Skeletal muscle cell (primary cell): ENCODE results near the gene SORCS2.

ENCODE experiments used
- DNase-seq: peaks from one replicate; pipeline ENCODE4 v3.0.0-alpha.2; 2010; ENCODE audit warnings: low read depth
- H3K4me3 ChIP-seq: 2 replicates; pipeline ENCODE4 v1.5.1; 2011; ENCODE audit warnings: low read depth, mild to moderate bottlenecking, control low read depth, low read length, moderate library complexity

SORCS2 gene

DNA sequence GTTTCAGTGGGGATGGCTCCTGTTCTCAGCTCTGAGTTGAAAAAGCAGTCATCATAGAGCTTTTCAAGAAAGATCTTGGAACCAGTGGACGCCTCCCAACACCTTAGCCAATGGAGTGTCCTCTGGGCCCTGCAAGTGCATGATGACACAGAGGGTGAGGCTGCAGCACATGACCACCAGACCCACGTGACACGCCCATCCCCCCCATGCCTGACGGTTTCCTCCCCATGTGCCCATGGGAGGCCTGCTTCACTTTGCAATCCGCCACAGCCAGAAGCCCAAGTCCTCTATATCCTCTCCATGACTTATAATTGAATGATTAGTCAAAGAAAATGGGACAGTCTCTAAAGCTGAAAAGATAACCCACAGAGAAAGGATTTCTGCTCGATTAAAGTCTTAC lies 560.3 kb downstream of the SORCS2 start:
- no peak for DNase-seq
- H3K4me3 ChIP-seq = no peak overlapping the region

DNA sequence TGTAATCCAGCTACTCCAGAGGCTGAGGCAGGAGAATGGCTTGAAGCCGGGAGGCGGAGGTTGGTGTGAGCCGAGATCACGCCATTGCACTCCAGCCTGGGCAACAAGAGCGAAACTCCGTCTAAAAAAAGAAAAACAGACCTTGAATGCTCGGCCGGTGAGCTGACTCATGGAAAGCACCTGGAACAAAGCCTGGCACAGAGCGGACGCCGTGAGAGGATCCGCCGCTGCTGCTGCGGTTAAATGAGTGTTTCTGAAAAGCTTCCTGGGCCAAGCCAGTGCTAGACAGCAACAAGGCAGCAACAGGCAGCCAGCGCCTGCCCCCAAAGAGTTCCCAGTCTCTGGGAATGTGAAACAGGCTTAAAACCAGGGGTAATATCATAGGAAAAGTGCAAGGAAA lies 560.9 kb downstream of the SORCS2 start:
- no peak for DNase-seq
- no peak overlapping the region for H3K4me3 ChIP-seq

DNA sequence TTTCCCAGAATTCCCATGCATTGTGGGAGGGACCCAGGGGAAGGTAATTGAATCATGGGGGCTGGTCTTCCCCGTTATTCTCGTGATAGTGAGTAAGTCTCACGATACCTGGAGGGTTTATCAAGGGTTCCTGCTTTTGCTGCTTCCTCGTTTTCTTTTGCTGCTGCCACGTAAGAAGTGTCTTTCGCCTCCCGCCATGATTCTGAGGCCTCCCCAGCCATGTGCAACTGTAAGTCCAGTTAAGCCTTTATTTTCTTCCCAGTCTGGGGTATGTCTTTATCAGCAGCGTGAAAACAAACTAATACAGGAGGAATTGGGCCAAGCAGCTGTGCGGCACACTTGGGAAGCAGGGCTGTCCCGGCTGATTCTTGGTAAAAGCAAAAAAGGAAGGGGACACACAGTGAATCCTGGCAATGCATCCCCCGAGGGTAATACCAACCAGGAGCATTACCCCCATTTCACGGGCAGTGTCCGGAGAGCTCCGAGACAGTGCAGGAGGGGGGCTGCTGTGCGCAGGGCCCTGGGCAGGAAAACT lies 561.7 kb downstream of the SORCS2 start:
- DNase-seq = no peak
- no peak overlapping the region for H3K4me3 ChIP-seq

DNA sequence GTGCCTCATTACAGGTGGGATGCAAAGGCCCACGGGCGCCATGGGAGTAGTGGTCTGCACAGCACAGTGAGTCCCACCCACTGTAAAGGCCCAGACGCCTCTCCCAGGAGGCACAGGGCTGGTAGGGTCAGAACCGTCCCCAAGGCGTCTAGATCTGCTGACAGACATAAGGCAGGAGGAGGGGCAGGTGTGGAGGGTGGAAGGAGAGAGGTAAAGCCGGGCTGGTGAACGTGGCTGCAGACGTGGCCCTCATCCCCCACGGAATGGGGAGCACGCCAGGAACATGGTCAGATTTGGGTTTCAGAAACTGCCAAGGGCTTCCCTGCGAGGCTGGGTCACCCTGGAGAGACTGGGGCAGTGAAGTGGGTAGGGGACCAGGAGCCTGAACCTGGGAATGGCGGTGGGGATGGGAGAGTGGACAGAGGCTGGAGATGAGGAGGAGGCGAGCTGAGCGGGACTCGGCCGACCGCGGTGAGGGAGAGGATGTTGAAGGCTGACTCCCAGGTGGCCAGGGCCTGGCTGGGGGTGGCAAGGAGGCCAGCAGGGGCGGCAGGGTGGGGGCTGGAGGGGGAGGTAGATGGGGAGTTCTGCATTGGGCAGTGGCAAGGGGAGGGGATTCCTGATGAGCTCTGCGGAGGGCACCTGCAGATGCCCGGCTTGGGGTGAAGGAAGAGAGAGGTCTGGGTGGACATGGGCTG lies 562.4 kb downstream of the SORCS2 start:
- no peak for DNase-seq
- H3K4me3 ChIP-seq = no peak overlapping the region

DNA sequence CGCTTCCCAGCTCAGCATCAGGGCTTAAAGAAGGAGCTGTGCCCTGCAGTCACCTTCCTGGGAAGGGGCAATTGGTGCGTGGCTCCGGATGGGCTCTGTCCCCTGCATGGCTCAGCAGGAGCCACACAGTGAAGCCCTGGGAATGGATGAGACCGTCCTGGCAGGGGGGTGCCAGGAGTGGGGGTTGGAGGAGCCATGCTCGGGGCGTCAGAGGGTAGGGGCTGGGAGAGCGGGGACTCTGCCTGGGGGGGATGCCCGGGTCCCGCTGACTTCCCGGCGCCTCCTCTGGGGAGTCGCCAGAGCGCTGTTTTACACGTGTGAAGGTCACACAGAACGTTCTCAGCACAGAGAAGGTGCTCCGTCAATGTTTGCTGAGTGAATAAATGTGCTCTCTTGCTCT lies 563.2 kb downstream of the SORCS2 start:
- DNase-seq = no peak
- no peak overlapping the region for H3K4me3 ChIP-seq

DNA sequence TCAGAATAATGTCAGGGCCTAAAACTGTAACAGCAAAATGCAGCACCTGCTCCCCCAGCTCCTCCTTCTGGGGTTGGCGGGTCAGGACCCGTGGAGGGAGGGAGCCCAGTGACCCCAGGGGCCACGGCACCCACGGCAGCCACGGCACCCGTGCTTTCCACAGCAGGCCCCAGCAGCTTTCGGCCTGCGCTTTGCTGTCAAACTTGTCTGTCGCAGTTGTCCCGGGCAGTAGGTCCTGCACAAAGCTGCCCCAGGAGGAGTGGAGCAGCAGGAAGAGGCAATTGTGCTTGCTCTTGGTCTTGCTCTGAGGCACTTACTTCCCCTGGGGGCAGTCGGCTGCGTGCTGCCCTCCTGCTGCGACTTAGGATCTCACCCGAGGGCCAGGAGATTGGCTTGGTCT lies 563.7 kb downstream of the SORCS2 start:
- DNase-seq = no peak
- no peak overlapping the region for H3K4me3 ChIP-seq

DNA sequence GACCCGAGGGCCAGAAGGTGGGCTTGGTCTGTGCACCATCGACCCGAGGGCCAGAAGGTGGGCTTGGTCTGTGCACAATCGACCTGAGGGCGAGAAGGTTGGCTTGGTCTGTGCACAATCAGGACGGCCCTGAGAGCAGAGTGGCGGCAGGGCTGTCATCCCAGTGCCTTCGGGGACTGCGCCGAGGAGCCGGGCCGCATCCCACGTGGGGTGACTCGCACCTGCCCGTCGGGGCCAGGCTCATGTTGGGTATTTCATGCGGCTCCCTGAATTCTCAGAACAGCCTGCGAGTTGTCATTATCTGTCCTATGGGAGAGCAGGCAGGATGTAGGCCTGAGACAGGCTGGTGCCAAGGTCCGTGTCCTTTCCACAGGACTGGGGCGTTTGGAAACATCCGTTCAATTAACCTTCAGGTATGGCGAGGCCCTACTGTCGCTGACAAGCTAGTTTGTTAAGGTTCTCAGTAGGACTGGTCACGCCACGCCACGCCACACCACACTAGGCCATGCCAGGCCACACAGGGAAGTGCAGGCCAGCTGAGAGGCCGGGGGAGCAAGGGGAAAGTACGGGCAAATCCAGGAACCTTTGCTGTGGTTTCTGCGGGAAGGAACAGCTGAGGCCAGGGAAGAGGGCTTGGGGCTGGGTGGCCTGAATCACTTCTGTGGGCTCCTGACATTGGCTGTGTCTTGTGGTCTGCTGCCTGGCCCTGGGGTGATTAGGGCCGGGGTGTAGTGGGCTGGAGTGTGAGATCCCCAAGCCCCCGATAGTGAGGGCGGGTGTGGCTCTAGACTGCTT lies 564.4 kb downstream of the SORCS2 start:
- no peak for DNase-seq
- no peak overlapping the region for H3K4me3 ChIP-seq

DNA sequence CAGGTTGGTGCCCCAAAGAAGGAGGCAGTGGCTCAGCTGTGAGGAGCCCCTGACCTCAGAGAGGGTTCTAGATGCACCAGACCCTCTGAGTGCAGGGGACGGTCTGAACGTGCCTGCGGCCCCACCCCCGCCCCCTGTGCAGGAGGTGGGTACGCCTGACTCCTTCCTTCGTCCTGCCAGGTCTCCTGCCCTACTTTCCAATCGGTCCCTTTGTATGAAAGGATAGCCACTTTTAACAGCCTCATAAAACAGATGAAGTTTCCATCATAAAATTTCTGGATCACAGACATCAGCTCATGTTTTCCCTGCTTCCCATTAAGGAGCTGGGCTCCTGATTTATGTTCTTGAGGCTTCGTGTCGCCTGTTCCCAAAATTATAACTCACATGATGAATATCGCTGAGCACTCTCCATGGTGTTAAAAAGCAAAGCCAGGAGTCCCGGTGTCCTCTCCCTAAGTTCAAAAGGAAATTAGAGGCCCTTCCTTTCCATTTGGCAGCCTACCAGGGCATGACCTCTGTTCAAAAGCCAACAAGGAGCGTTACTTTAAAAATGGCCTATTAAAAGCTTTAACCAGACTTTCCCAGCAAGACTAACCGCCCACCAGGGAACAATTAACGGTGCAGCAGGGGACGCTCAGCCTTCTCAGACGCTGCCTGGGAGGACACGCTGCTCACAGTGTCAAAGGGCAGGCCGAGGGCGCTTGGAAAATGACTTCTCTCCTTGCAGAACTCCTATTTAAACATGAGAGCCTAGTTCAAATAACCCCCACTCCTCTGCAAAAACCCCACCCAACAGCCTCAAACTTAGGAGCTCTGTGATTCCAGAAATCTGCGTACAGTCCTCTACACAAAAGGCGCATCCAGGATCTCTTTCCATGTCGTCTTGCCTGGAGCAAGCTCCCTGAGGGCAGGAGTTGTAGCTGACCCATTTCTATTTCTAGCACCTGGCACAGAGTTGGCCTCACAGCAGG lies 565.4 kb downstream of the SORCS2 start:
- H3K4me3 ChIP-seq = no peak overlapping the region
- no peak for DNase-seq

DNA sequence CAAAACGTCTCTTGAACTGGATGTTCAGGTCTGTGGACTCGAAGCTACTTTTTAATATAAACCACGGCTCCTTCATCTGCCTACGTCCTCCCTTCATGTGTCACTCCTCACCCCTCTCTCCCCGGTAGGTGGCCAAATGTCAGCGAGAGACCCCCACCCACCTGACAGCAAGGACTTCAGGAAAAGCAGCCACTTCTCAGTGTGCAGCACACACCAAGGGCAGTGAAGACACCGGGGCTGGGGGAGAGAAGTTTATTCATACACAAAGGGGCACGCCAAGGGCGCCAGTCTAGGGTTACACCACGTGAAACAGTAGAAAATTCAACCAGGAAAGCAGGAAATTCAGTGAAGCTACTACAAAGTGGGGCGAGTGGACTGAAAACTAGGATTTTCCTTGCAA lies 566.1 kb downstream of the SORCS2 start:
- no peak for DNase-seq
- no peak overlapping the region for H3K4me3 ChIP-seq

DNA sequence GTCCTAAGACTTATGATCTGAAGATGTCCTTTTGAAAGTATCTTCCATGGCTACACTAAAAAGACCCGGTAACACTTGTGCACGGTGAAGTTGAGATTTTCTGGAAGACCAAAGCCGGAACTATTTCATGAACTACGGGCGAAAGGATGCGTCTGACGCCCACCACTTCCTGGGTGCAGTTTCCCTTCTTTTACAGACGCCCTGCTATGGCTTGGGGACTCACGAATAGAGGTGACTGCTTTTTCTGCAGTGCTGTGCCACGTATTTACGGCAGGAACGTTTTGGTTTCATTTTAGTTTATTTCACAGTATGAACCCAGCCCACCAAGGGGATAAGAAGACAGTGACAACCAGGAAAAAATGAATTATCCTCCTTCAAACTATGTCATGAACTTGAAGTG lies 566.9 kb downstream of the SORCS2 start:
- no peak overlapping the region for H3K4me3 ChIP-seq
- no peak for DNase-seq

DNA sequence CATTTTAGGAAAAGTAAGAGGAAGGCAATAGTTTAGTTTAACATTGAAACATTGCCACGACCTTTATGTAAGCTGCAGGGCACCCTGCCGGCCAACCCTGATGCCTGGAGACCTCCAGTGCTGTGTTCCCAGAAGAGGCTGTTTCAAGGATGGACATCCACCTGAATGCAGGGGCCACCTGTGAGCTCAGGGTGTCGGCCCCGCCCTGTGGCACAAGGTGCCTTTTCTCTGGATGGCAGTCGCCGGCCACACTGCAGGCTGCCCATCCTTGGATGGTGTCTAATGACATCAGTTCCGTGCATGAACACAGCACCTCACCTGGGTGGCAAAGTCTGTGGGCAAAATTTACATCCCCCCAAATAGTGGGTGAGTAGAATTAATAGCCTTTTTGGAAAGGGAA lies 567.3 kb downstream of the SORCS2 start:
- no peak for DNase-seq
- H3K4me3 ChIP-seq = no peak overlapping the region

DNA sequence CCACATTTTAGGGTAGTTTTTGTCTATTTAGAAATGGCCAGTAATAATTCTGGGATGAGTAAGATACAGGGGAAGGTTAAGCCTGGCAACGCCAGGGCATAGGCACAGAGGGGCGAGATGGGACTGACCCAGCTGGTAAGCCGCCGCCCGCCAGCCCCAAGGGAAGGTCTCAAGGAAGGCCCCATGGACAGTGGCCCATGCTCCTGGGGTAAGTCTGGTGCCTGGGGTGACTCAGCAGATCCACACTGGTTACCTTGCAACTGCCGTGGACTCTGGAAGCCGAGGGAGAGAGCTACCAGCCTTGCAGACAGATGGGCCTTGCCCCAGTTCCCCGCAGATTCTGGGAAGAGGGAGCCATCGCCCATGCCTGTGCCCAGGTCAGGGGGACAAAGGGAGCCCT lies 567.9 kb downstream of the SORCS2 start:
- H3K4me3 ChIP-seq = no peak overlapping the region
- no peak for DNase-seq

DNA sequence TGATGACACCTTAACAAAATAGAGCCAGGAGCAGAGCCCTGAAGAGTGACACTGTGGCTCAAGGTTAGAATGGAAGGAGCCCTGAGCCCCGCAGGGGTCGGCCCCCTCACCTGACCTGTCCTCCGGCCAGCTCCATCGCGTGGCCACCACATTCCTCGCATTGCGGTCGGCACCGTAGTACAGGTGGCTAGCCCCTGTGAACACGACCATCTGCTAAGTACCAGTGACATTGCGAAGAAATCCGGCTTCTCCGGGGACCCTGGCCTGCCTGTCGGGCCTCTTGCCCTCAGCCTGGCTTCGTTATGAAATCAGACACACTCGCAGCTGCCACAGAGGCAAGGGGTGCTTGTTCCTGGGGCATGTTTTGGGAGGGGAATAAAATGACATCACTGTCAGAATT lies 568.4 kb downstream of the SORCS2 start:
- DNase-seq = no peak
- H3K4me3 ChIP-seq = no peak overlapping the region

DNA sequence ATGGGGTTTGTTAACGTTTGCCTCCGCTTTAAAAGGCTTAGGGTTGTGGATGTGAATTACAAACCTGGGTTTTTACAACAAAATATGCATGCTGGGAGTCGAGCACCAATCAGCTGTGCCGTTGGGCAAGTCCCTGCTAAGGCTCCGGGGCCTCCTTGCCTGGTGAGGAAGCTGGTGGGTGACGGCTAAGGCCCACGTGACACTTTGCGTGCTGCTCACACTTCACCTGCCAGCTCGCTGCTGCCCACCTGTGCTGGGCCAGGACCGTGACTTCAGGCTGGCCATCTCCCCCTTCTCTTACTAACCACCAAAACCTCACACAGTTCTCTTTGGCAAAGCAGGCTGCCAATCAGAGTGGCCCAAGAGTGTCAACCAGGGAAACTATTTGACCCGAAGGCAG lies 569.0 kb downstream of the SORCS2 start:
- H3K4me3 ChIP-seq = no peak overlapping the region
- no peak for DNase-seq

DNA sequence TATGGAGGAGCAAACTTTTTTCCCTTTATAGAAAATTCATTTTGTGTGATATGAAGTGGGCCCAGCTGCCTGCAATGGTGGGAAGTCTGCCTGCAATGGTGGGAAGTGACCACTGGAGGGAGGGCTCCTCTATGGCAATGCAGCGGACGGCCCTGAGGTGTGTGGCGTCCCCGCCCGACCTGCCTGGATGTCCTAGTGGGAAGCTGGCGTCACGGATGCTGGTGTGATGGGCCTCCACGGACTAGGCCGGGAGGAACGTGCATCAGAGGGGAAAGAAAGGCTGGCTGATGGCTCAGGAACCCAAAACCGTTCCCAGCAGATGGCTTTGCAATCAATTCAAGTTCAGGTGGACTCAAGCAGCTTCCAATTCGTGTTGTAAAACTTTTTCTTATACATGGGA lies 569.4 kb downstream of the SORCS2 start:
- no peak for DNase-seq
- H3K4me3 ChIP-seq = no peak overlapping the region

DNA sequence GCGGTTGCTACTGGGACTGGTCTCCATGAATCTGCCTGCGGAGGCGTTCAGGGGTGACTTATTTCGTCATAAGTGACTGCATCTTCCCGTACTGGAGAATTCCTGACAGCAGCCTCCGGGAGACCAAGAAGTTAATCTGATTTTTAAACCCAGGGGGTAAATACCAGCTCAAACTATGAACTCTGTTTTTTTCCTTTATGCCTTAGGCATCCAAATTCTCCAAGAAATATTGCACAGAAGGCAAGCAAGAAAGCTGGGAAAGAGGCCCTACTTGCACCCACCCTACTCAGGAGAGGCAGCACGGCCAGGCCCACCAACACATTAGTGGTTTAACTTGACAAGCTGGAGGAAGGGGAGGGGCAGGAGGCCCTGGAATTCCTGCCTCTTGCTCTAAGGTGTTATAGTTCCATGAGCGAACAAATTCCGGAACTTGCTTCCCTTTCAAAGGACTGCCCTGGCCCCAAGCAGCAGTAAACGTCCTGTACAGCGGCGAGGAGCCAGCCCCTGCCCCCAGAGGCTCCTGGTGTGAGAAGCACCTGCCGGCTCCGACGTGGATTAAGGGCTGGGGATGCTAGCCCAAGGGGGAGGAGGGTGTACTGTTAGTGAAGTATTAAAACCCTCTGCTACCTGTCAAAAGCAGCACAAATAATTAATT lies 570.2 kb downstream of the SORCS2 start:
- no peak for DNase-seq

DNA sequence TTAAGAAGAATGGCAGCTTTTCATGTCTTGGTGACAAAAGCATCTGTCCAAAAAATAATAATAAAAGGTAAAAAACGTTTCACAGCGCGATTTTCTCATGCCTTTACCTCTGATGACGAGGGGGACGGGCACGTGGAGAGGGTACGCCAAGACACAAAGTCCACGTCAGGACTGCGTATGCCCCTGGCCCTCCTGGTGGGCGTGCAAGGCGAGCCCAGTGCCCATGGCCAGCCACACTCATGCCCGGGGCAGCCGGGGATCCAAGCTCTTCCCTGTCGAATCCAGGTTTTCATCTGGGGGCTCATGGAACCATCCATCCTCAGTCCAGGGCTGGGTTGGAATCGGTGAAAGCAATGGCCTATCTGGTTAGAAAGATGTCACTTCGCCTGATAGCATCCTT lies 570.8 kb downstream of the SORCS2 start:
- no peak overlapping the region for H3K4me3 ChIP-seq
- DNase-seq = no peak

More for the DNA sequence above, 570.2 kb downstream of the SORCS2 start:
- no peak overlapping the region for H3K4me3 ChIP-seq

DNA sequence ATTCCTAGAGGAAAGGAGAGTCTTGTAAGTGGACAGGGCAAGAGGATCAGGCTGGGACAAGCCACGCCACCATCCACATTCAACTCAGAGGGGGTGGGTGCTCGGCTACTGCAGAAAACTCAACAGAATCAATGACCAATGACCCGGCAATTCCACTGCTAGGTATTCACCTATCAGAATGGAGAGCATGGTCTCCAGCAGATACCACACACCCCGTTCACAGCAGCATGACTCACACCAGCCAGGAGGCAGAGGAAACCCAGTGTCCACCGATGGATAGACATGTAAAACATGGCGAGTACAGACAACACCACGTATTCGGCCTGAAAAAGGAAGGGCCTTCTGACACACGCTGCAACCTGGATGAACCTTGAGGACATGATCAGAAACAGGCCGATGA lies 571.5 kb downstream of the SORCS2 start:
- H3K4me3 ChIP-seq = no peak overlapping the region
- peak; percentile 43 for DNase-seq

DNA sequence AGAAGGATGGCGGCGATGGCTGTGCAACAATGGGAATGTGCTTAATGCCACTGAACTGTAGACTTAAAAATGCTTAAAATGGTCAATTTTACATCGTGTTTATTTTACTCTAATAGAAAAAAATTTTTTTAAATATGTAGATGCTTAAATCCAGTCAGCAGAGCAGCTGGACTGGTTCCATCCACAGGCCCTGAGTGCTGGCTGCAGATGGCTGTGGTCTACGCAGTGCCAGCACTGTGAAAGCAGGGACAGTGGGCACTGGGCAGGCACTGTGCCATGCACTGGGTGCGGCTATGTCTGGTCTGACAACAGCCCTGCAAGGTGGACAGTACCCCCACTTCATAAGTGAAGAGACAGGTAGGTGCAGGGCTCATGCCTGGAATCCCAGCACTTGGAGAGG lies 572.1 kb downstream of the SORCS2 start:
- no peak overlapping the region for H3K4me3 ChIP-seq
- no peak for DNase-seq
